A549 (cell line): ENCODE results near the gene DDX1. TPM values are rescaled to one million over a fixed set of nuclear protein-coding genes. Genes with fewer than 3 reads are reported as not detected.

Source experiments
- ATAC-seq, 2 experiments: fragments of 200-7000 bp in 1 of 2; fragments of >200 bp in 1 of 2; cut with Nextera tagmentation in 1 of 2; cut with Tn5 transposase in 1 of 2; 3 replicates each; pipeline versions ENCODE4 v1.8.0 to v1.9.1; 2018 to 2020; ENCODE audit warnings: mild to moderate bottlenecking in 1 of 2, moderate library complexity in 1 of 2
- CTCF ChIA-PET: fragments of 300-600 bp; sonication (Branson Sonifier 250); formaldehyde crosslinking; extraction: SDS; loops from one replicate; lab custom pipeline; 2021; ENCODE audit warnings: antibody characterized with exemption, inconsistent platforms; lab: Yijun Ruan, JAX
- POLR2A ChIA-PET: fragments of 350-600 bp; formaldehyde crosslinking; extraction: SDS; loops from one replicate; lab custom pipeline; 2021; ENCODE audit warnings: antibody characterized with exemption, inconsistent platforms; lab: Yijun Ruan, JAX
- DNase-seq, 2 experiments: peaks; one replicate each; pipeline versions ENCODE4 v3.0.0 to v3.0.0-alpha.2; 2011 to 2016; ENCODE audit warnings: low read depth in 1 of 2, low spot score in 1 of 2
- FAIRE-seq: peaks from 2 replicates; lab custom pipeline; 2011; peaks lifted over from hg19 to GRCh38; lab: Jason Lieb, UNC
- H3K27ac ChIP-seq, 2 experiments: fragments of >200 bp; sonication (Bioruptor Twin); formaldehyde crosslinking; 3 replicates each; pipeline ENCODE4 v1.5.1; 2016 to 2017
- H3K4me1 ChIP-seq: fragments of >200 bp; sonication (Bioruptor Twin); formaldehyde crosslinking; 3 replicates; pipeline ENCODE4 v1.6.1; 2016
- H3K4me2 ChIP-seq: fragments of >200 bp; sonication (Bioruptor Twin); formaldehyde crosslinking; 3 replicates; pipeline ENCODE4 v1.6.1; 2016
- H3K4me3 ChIP-seq: fragments of >200 bp; sonication (Bioruptor Twin); formaldehyde crosslinking; 3 replicates; pipeline ENCODE4 v1.5.1; 2016
- H3K9me3 ChIP-seq: fragments of >200 bp; sonication (Bioruptor Twin); formaldehyde crosslinking; 3 replicates; pipeline ENCODE4 v1.6.1; 2016
- BHLHE40 ChIP-seq: IDR thresholded peaks from 2 replicates; pipeline ENCODE4 v1.6.1; 2012; ENCODE audit warnings: low read depth, low read length, inconsistent platforms
- CBX2 ChIP-seq: fragments of 200-600 bp; sonication (generic); IDR thresholded peaks from 2 replicates; pipeline ENCODE4 v1.6.1; 2016; ENCODE audit warnings: low read depth, mild to moderate bottlenecking, borderline replicate concordance
- CHD2 ChIP-seq: fragments of 150-350 bp; IDR thresholded peaks from 2 replicates; pipeline ENCODE4 v1.6.1; 2014; ENCODE audit warnings: low read length; ENCODE audit not compliant: partially characterized antibody
- CHD4 ChIP-seq: fragments of 200-600 bp; sonication (generic); IDR thresholded peaks from 2 replicates; pipeline ENCODE4 v1.6.1; 2016; ENCODE audit warnings: antibody characterized with exemption, mild to moderate bottlenecking, borderline replicate concordance
- EP300 ChIP-seq, 2 experiments: fragments of >200 bp; sonication (Bioruptor Twin); formaldehyde crosslinking; IDR thresholded peaks; 2 replicates in 1 of 2; 3 replicates in 1 of 2; pipeline ENCODE4 v1.6.1; 2016 to 2017
- ESRRA ChIP-seq: fragments of 150-350 bp; IDR thresholded peaks from 2 replicates; pipeline ENCODE4 v1.6.1; 2014; ENCODE audit warnings: mild to moderate bottlenecking, low read length, borderline replicate concordance
- FOSL2 ChIP-seq, 2 experiments: fragments of 450-650 bp in 1 of 2; fragments of >200 bp in 1 of 2; sonication (Bioruptor Twin) in 1 of 2; formaldehyde crosslinking; IDR thresholded peaks; 2 replicates each; pipeline versions ENCODE4 v1.5.0 to v1.6.1; 2016 to 2020; ENCODE audit warnings: mild to moderate bottlenecking in 1 of 2, moderate library complexity in 1 of 2
- GATA3 ChIP-seq: IDR thresholded peaks from 2 replicates; pipeline ENCODE4 v1.6.1; 2012; ENCODE audit warnings: borderline replicate concordance
- HOXB13 ChIP-seq: fragments of 250-450 bp; sonication (Bioruptor Pico); IDR thresholded peaks from 2 replicates; pipeline ENCODE4 v1.5.0; 2020; ENCODE audit warnings: low read depth, mild to moderate bottlenecking, moderate library complexity
- HOXB5 ChIP-seq: fragments of 250-450 bp; sonication (Bioruptor Pico); IDR thresholded peaks from 2 replicates; pipeline ENCODE4 v1.5.0; 2020; ENCODE audit warnings: mild to moderate bottlenecking, moderate library complexity
- KDM1A ChIP-seq: fragments of 200-600 bp; sonication (generic); IDR thresholded peaks from 2 replicates; pipeline ENCODE4 v1.6.1; 2016; ENCODE audit warnings: low read depth, mild to moderate bottlenecking
- KDM5A ChIP-seq: fragments of 200-600 bp; sonication (generic); IDR thresholded peaks from 2 replicates; pipeline ENCODE4 v1.6.1; 2016; ENCODE audit warnings: antibody characterized with exemption, mild to moderate bottlenecking
- MAX ChIP-seq: IDR thresholded peaks from 2 replicates; pipeline ENCODE4 v1.6.1; 2012
- MYC ChIP-seq: IDR thresholded peaks from 2 replicates; pipeline ENCODE4 v1.6.1; 2012; ENCODE audit warnings: mild to moderate bottlenecking, inconsistent platforms, low read length, improper control_type of control experiment, borderline replicate concordance
- RARB ChIP-seq: fragments of 250-450 bp; sonication (Bioruptor Pico); IDR thresholded peaks from 2 replicates; pipeline ENCODE4 v1.8.0; 2021; ENCODE audit warnings: mild to moderate bottlenecking, moderate library complexity
- RCOR1 ChIP-seq: fragments of 150-350 bp; IDR thresholded peaks from 2 replicates; pipeline ENCODE4 v1.6.1; 2014; ENCODE audit warnings: antibody characterized with exemption, low read length, low read depth
- ZC3H11A ChIP-seq: fragments of 450-650 bp; IDR thresholded peaks from 2 replicates; pipeline ENCODE4 v1.6.1; 2014; ENCODE audit warnings: antibody characterized with exemption, mild to moderate bottlenecking
- ZNF302 ChIP-seq: fragments of 250-450 bp; sonication (Bioruptor Pico); IDR thresholded peaks from 2 replicates; pipeline ENCODE4 v1.9.0; 2021; ENCODE audit warnings: inconsistent platforms, mild to moderate bottlenecking, moderate library complexity
- WGBS: methylation state at CpG from one replicate; pipeline ENCODE4 v1.1.6; 2017; ENCODE audit errors: missing lambda C conversion rate; 5-methylcytosine and 5-hydroxymethylcytosine counted together
- polyA plus RNA-seq, 4 experiments: library from polyadenylated mRNA; depleted of rRNA in 3 of 4; stranded (reverse); fragments of >200 nt; fragmentation: RNase III in 1 of 4; extraction: RNeasy Plus Mini Kit Qiagen cat#74134 plus additional on column Dnase treatment in 1 of 4; gene quantifications; 2 replicates in 3 of 4; 3 replicates in 1 of 4; pipeline ENCODE4 v1.2.3, GENCODE V29; 2011 to 2017
- TF ChIP-seq, protein P1 (sequence below): fragments of 450-650 bp; IDR thresholded peaks from 2 replicates; pipeline ENCODE4 v1.6.1; 2014; ENCODE audit warnings: antibody characterized with exemption
- TF ChIP-seq, protein P2 (sequence below): fragments of 200-600 bp; sonication (generic); IDR thresholded peaks from 2 replicates; pipeline ENCODE4 v1.6.1; 2016; ENCODE audit warnings: antibody characterized with exemption, mild to moderate bottlenecking, moderate library complexity
- TF ChIP-seq, protein P3 (sequence below): IDR thresholded peaks from 2 replicates; pipeline ENCODE4 v1.6.1; 2012; ENCODE audit warnings: low read depth, borderline replicate concordance

DDX1 gene
- polyA plus RNA-seq, 2 of the 4 experiments (the other 2 are of a cell fraction), result 157 to 214 TPM

- WGBS, result 80% methylated on average over 12 of the region's 12 CpGs
- no peak for ATAC-seq
- TF ChIP-seq ESRRA (no peak), MAX (no peak), RARB (CRISPR knock-in tag) (no peak), GATA3 (no peak), HOXB13 (CRISPR knock-in tag) (no peak), CHD2 (no peak), RCOR1 (no peak), CHD4 (no peak), FOSL2 (IDR thresholded peaks at IDR 0.05) (no peak), FOSL2 (CRISPR knock-in tag; IDR thresholded peaks at IDR 0.05) (no peak), KDM1A (no peak), ZNF302 (CRISPR knock-in tag) (no peak), EP300 (IDR thresholded peaks at IDR 0.05) (no peak), HOXB5 (no peak)
- TF ChIP-seq, protein P1, sequence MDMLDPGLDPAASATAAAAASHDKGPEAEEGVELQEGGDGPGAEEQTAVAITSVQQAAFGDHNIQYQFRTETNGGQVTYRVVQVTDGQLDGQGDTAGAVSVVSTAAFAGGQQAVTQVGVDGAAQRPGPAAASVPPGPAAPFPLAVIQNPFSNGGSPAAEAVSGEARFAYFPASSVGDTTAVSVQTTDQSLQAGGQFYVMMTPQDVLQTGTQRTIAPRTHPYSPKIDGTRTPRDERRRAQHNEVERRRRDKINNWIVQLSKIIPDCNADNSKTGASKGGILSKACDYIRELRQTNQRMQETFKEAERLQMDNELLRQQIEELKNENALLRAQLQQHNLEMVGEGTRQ, result no peak
- TF ChIP-seq, protein P2, sequence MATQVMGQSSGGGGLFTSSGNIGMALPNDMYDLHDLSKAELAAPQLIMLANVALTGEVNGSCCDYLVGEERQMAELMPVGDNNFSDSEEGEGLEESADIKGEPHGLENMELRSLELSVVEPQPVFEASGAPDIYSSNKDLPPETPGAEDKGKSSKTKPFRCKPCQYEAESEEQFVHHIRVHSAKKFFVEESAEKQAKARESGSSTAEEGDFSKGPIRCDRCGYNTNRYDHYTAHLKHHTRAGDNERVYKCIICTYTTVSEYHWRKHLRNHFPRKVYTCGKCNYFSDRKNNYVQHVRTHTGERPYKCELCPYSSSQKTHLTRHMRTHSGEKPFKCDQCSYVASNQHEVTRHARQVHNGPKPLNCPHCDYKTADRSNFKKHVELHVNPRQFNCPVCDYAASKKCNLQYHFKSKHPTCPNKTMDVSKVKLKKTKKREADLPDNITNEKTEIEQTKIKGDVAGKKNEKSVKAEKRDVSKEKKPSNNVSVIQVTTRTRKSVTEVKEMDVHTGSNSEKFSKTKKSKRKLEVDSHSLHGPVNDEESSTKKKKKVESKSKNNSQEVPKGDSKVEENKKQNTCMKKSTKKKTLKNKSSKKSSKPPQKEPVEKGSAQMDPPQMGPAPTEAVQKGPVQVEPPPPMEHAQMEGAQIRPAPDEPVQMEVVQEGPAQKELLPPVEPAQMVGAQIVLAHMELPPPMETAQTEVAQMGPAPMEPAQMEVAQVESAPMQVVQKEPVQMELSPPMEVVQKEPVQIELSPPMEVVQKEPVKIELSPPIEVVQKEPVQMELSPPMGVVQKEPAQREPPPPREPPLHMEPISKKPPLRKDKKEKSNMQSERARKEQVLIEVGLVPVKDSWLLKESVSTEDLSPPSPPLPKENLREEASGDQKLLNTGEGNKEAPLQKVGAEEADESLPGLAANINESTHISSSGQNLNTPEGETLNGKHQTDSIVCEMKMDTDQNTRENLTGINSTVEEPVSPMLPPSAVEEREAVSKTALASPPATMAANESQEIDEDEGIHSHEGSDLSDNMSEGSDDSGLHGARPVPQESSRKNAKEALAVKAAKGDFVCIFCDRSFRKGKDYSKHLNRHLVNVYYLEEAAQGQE, result no peak
- DNase-seq, result no peak
- no peak for FAIRE-seq
- Histone ChIP-seq H3K4me1 (no peaks in the 10 kb centered on the region), H3K9me3 (no peaks in the 10 kb centered on the region), H3K4me3 (no peak overlapping the region), H3K4me2 (no peak overlapping the region), H3K27ac (no peak overlapping the region)
- ChIA-PET POLR2A (no interaction called here), CTCF (interaction anchor here (1.7 kb wide), 1 partner anchor 8 kb away, joined by 9 read pairs; no protein-coding TSS in a partner anchor)
Observed at GRCh38 chr2:15568874-15569273, 22.8 kb upstream of the DDX1 start.

- DNase-seq, result no peak
- TF ChIP-seq, protein P1, result no peak
- TF ChIP-seq, protein P3, sequence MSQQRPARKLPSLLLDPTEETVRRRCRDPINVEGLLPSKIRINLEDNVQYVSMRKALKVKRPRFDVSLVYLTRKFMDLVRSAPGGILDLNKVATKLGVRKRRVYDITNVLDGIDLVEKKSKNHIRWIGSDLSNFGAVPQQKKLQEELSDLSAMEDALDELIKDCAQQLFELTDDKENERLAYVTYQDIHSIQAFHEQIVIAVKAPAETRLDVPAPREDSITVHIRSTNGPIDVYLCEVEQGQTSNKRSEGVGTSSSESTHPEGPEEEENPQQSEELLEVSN, result no peak
- TF ChIP-seq KDM5A, result no peak
- no peak for FAIRE-seq
- Histone ChIP-seq H3K27ac (no peak overlapping the region), H3K4me2 (no peak overlapping the region), H3K4me1 (no peaks in the 10 kb centered on the region), H3K9me3 (no peaks in the 10 kb centered on the region), H3K4me3 (no peak overlapping the region)
- POLR2A ChIA-PET, result no interaction called here
- WGBS, result 73% methylated on average over 5 of the region's 5 CpGs
- no peak for ATAC-seq
- CTCF ChIA-PET, result interaction anchor here (0.8 to 10.1 kb wide), 2 partner anchors 18 to 62 kb away, joined by 3 to 147 read pairs; partner anchors contain the start of gene DDX1
Observed at GRCh38 chr2:15570104-15570503, 21.6 kb upstream of the DDX1 start.

DNA sequence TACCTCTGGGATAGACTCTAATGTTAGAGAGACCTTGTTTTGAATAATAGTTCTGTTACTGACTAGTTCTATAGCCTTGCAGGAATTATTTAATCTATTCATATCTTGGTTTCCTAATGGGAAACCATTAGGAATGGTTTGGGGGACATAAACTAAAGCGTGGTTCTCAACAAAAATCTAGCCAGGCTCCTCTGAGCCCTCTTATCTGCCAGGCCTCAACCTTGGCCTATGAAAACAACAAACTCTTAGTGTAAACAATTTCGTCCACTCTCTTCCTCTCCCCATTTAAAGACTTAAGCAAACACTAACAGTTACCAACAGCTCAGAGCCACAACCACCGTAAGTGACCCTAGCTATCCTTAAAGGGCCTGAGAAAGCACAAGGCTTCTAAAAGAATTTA is 19.9 kb upstream of the DDX1 start:
- H3K4me2 ChIP-seq, result no peak overlapping the region
- no peaks in the 10 kb centered on the region for H3K9me3 ChIP-seq
- DNase-seq, result no peak
- ChIA-PET CTCF (interaction anchor here (1.1 to 10.1 kb wide), 2 partner anchors 10 to 16 kb away, joined by 3 to 147 read pairs; partner anchors contain the start of genes DDX1 and NBAS), POLR2A (no interaction called here)
- H3K27ac ChIP-seq, result no peak overlapping the region
- H3K4me1 ChIP-seq, result no peaks in the 10 kb centered on the region
- no peak for FAIRE-seq
- no peak for ATAC-seq
- no peak for TF ChIP-seq CBX2
- no peak for TF ChIP-seq MYC
- no peak for TF ChIP-seq BHLHE40
- no peak for TF ChIP-seq ZC3H11A
- H3K4me3 ChIP-seq, result no peak overlapping the region
- 61% methylated on average over 3 of the region's 3 CpGs for WGBS
